Epithelial cell of esophagus (primary cell): ENCODE data around the gene TAS2R60.
"Not testable (repeated sequence)": the region's sequence is repeated elsewhere in the genome, so short reads cannot be mapped to it uniquely, and the experiment has no call there.

Experiments used
- DNase-seq: peaks from one replicate; pipeline ENCODE4 v3.0.0; 2010; ENCODE audit warnings: low read depth
- H3K4me3 ChIP-seq: 2 replicates; pipeline ENCODE4 v1.5.1; 2011; ENCODE audit warnings: mild to moderate bottlenecking, low read length, control low read depth
- TF ChIP-seq, protein P1 (sequence below): IDR thresholded peaks from 2 replicates; pipeline ENCODE4 v1.5.1; 2011; ENCODE audit warnings: low read depth, mild to moderate bottlenecking, low read length, control low read depth, inconsistent platforms; ENCODE audit not compliant: insufficient read depth; ENCODE audit errors: missing control alignments

The TAS2R60 gene

GRCh38 chr7:143413123-143413522 is 30.1 kb upstream of the TAS2R60 start:
- no peak overlapping the region for H3K4me3 ChIP-seq
- no peak for DNase-seq
- TF ChIP-seq, protein P1, sequence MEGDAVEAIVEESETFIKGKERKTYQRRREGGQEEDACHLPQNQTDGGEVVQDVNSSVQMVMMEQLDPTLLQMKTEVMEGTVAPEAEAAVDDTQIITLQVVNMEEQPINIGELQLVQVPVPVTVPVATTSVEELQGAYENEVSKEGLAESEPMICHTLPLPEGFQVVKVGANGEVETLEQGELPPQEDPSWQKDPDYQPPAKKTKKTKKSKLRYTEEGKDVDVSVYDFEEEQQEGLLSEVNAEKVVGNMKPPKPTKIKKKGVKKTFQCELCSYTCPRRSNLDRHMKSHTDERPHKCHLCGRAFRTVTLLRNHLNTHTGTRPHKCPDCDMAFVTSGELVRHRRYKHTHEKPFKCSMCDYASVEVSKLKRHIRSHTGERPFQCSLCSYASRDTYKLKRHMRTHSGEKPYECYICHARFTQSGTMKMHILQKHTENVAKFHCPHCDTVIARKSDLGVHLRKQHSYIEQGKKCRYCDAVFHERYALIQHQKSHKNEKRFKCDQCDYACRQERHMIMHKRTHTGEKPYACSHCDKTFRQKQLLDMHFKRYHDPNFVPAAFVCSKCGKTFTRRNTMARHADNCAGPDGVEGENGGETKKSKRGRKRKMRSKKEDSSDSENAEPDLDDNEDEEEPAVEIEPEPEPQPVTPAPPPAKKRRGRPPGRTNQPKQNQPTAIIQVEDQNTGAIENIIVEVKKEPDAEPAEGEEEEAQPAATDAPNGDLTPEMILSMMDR, result no peak

GRCh38 chr7:143415209-143415608 is 28.0 kb upstream of the TAS2R60 start:
- not testable (repeated sequence) for H3K4me3 ChIP-seq

GRCh38 chr7:143415742-143416397 is 27.4 kb upstream of the TAS2R60 start:
- TF ChIP-seq, protein P1, result no peak
- peak; percentile 88 for DNase-seq
- peak overlapping the region; percentile 9 for H3K4me3 ChIP-seq

More at GRCh38 chr7:143415209-143415608, 28.0 kb upstream of the TAS2R60 start:
- not testable (repeated sequence) for DNase-seq

- no peak overlapping the region for H3K4me3 ChIP-seq
- DNase-seq, result peak; percentile 74
Observed at GRCh38 chr7:143416565-143417149, 26.6 kb upstream of the TAS2R60 start.

DNA sequence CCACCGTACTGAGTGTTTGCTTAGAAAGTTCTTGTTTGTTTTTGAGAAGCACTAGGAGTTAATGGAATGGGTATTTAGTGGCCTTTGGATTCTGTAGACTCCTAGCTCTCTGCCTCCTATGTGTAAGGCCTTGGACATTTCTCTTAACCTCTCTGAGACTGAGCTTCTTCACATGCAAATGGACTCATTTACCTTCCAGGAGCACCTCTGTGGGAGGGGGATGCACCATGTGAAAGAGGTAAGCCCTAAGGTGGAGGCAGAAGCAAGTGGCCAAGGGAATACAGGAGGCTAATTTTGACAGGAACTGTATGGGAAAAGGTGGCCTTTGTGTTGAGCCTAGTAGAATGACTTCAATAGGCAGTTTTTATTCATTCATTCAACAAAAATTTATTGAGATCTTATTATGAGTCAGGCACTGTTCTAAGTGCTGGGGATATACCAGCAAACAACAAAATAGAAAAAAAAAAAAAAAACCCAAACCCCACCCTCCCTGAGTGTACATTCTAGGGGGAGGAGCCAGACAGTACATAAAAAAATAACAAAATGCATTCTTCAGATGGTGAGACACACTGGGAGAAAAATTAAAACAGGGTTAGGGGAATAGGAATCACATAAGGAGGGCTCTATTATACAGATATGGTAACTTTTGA is 25.4 kb upstream of the TAS2R60 start:
- TF ChIP-seq, protein P1, result no peak
- peak; percentile 64 for DNase-seq
- H3K4me3 ChIP-seq, result no peak overlapping the region

More at GRCh38 chr7:143416565-143417149, 26.6 kb upstream of the TAS2R60 start:
- TF ChIP-seq, protein P1, result peak; percentile 66

- peak; percentile 50 for DNase-seq
- TF ChIP-seq, protein P1, result no peak
- H3K4me3 ChIP-seq, result no peak overlapping the region
Observed at GRCh38 chr7:143418681-143419458, 24.4 kb upstream of the TAS2R60 start.

- DNase-seq, result peak; percentile 58
- TF ChIP-seq, protein P1, result no peak
- no peak overlapping the region for H3K4me3 ChIP-seq
Observed at GRCh38 chr7:143419880-143420279, 23.4 kb upstream of the TAS2R60 start.

- H3K4me3 ChIP-seq, DNase-seq: not testable (repeated sequence)
Observed at GRCh38 chr7:143420624-143421023, 22.6 kb upstream of the TAS2R60 start.
